ENCODE data around the gene RPL35. TPM values are rescaled to one million over a fixed set of nuclear protein-coding genes. Genes with fewer than 3 reads are reported as not detected.
"Not testable (repeated sequence)": the region's sequence is repeated elsewhere in the genome, so short reads cannot be mapped to it uniquely, and the experiment has no call there.

Gene RPL35
- total RNA-seq, 1 donor from 2014 or later: 2,553 TPM

DNA sequence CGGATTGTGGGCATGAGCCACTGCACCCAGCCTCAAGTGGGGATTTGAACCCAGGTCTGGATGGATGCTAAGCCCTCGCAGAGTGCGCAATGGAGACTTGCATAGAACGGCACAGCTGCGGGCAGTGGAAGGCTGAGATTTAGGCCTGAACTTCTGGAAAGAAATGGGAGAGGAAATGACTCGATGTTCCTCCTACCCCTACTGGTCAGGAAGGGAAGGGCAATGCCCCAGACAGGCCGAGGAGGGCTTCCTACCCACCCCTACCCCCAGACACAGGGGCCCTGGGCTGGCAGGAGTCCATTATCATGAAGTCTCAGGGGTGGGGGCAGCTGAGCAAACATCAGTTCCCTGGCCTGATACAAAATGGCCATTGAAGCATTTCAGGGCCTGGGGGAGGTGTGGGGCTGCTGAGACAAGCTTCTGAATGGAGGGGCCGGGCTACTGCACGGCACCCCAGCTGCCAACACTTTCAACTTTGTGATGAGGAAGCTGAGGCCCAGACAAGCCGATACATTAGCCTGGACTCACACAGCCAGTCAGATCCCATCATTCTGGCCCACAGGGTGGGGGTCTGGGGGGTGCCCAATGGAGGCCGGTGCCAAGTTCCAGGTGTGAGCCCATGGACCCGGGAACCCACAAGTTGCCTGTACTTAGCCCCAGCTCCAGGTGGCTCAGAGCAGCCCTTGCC is 22.0 kb downstream of the RPL35 start:
- no peak overlapping the region for H3K27ac ChIP-seq
- Mint-ChIP-seq H3K9me3 (no peaks in the 10 kb centered on the region), H3K4me1 (peaks cover 3% of the 10 kb centered on the region), H3K4me3 (no peak overlapping the region), H3K36me3 (no peaks in the 10 kb centered on the region), H3K27me3 (ENCODE audit: insufficient read depth, low read depth) (peaks cover 7% of the 10 kb centered on the region), H3K27ac (peak overlapping the region; percentile 89)
- no peaks in the 10 kb centered on the region for H3K36me3 ChIP-seq
- TF ChIP-seq EZH2 (IDR thresholded peaks at IDR 0.05) (no peak), CTCF (IDR thresholded peaks at IDR 0.05) (peak; percentile 58)
- H3K4me1 ChIP-seq: no peaks in the 10 kb centered on the region
- H3K27me3 ChIP-seq: no peaks in the 10 kb centered on the region
- no peaks in the 10 kb centered on the region for H3K79me2 ChIP-seq (ENCODE audit: low read depth)
- H3K4me2 ChIP-seq: no peak overlapping the region
- no peaks in the 10 kb centered on the region for H4K20me1 ChIP-seq (ENCODE audit: low read depth)
- H3F3A ChIP-seq (ENCODE audit: low read depth): no peaks in the 10 kb centered on the region
- peak; percentile 52 for DNase-seq (ENCODE audit: low spot score)
- no peak overlapping the region for H3K9ac ChIP-seq
- peak overlapping the region; percentile 19 for H2AFZ ChIP-seq (replicated peaks)
- H3K9me3 ChIP-seq (ENCODE audit: low read depth): no peaks in the 10 kb centered on the region
- no peak overlapping the region for H3K4me3 ChIP-seq

GRCh38 chr9:124838567-124839275 is 23.0 kb downstream of the RPL35 start:
- not testable (repeated sequence) for H3K36me3 Mint-ChIP-seq; H3K27me3 ChIP-seq; H3K9me3 Mint-ChIP-seq; H3K27me3 Mint-ChIP-seq (ENCODE audit: insufficient read depth, low read depth); H3K27ac ChIP-seq; H4K20me1 ChIP-seq (ENCODE audit: low read depth); H3K9me3 ChIP-seq (ENCODE audit: low read depth); H3K4me3 ChIP-seq; H3K4me1 Mint-ChIP-seq; H3K9ac ChIP-seq; H3K4me2 ChIP-seq; H3K36me3 ChIP-seq; H3K27ac Mint-ChIP-seq; H3K4me1 ChIP-seq; H3K79me2 ChIP-seq (ENCODE audit: low read depth); H2AFZ ChIP-seq (replicated peaks); H3F3A ChIP-seq (ENCODE audit: low read depth); H3K4me3 Mint-ChIP-seq; DNase-seq (ENCODE audit: low spot score)

GRCh38 chr9:124838132-124838531 is 23.6 kb downstream of the RPL35 start:
- not testable (repeated sequence) for H3K27ac ChIP-seq, H3K36me3 Mint-ChIP-seq

GRCh38 chr9:124835026-124835557 is 26.7 kb downstream of the RPL35 start:
- Histone ChIP-seq H3K4me2 (no peak overlapping the region), H2AFZ (replicated peaks) (no peak overlapping the region), H3K27me3 (no peaks in the 10 kb centered on the region), H3K9ac (no peak overlapping the region), H3K27ac (no peak overlapping the region), H3F3A (ENCODE audit: low read depth) (no peaks in the 10 kb centered on the region), H3K9me3 (ENCODE audit: low read depth) (no peaks in the 10 kb centered on the region), H4K20me1 (ENCODE audit: low read depth) (no peaks in the 10 kb centered on the region), H3K79me2 (ENCODE audit: low read depth) (no peaks in the 10 kb centered on the region), H3K4me1 (no peaks in the 10 kb centered on the region), H3K4me3 (no peak overlapping the region), H3K36me3 (no peaks in the 10 kb centered on the region)
- no peak for TF ChIP-seq CTCF (IDR thresholded peaks at IDR 0.05)
- no peak for TF ChIP-seq EZH2 (IDR thresholded peaks at IDR 0.05)
- TF ChIP-seq EZH2phosphoT487 (IDR thresholded peaks at IDR 0.05): no peak
- Mint-ChIP-seq H3K27ac (no peak overlapping the region), H3K36me3 (no peaks in the 10 kb centered on the region), H3K4me3 (no peak overlapping the region), H3K9me3 (no peaks in the 10 kb centered on the region), H3K4me1 (peaks cover 10% of the 10 kb centered on the region), H3K27me3 (ENCODE audit: insufficient read depth, low read depth) (peaks cover 4% of the 10 kb centered on the region)
- DNase-seq (ENCODE audit: low spot score): no peak

More at GRCh38 chr9:124838132-124838531, 23.6 kb downstream of the RPL35 start:
- H3K27me3 Mint-ChIP-seq (ENCODE audit: insufficient read depth, low read depth); H3K4me3 Mint-ChIP-seq; H3K79me2 ChIP-seq (ENCODE audit: low read depth); H3F3A ChIP-seq (ENCODE audit: low read depth); H3K9ac ChIP-seq; H3K4me1 ChIP-seq; H3K27ac Mint-ChIP-seq; H3K9me3 ChIP-seq (ENCODE audit: low read depth); H4K20me1 ChIP-seq (ENCODE audit: low read depth); DNase-seq (ENCODE audit: low spot score); H3K36me3 ChIP-seq; H3K27me3 ChIP-seq; H3K4me2 ChIP-seq; H3K9me3 Mint-ChIP-seq; H3K4me1 Mint-ChIP-seq; H2AFZ ChIP-seq (replicated peaks); H3K4me3 ChIP-seq: not testable (repeated sequence)
